SK-N-SH (cell line): ENCODE data around the gene APC2. TPM values are rescaled to one million over a fixed set of nuclear protein-coding genes. Genes with fewer than 3 reads are reported as not detected.

Experiments used
- CTCF ChIA-PET: fragments of 300-600, 350-600 bp; formaldehyde crosslinking; extraction: SDS; loops from one replicate; lab custom pipeline; 2021; lab: Yijun Ruan, JAX
- POLR2A ChIA-PET: fragments of 350-600 bp; sonication (Branson Sonifier 250); formaldehyde crosslinking; extraction: SDS; loops from one replicate; lab custom pipeline; 2020; ENCODE audit warnings: antibody characterized with exemption, inconsistent platforms; lab: Yijun Ruan, JAX
- DNase-seq: peaks from one replicate; pipeline ENCODE4 v3.0.0; 2012
- H2AFZ ChIP-seq: fragments of 200-600 bp; sonication (generic); 2 replicates; pipeline ENCODE4 v1.8.1; 2016; ENCODE audit warnings: antibody characterized with exemption, mild to moderate bottlenecking, low read depth
- H3F3A ChIP-seq: fragments of 200-600 bp; sonication (generic); replicated peaks from 2 replicates; pipeline ENCODE3; 2016; ENCODE audit warnings: antibody characterized with exemption, mild to moderate bottlenecking; ENCODE audit not compliant: insufficient read depth
- H3K27ac ChIP-seq, 2 experiments: fragments of 200-500 bp in 1 of 2; fragments of 200-600 bp in 1 of 2; sonication (Bioruptor generic) in 1 of 2; sonication (generic), shearing (Covaris generic) in 1 of 2; 2 replicates each; pipeline versions ENCODE4 v1.5.1 to v1.6.1; 2014 to 2016; ENCODE audit warnings: low read depth in 2 of 2, inconsistent platforms in 1 of 2, low read length in 1 of 2, mild to moderate bottlenecking in 1 of 2, mixed read lengths in 1 of 2
- H3K27me3 ChIP-seq: fragments of 200-600 bp; sonication (generic), shearing (Covaris generic); 2 replicates; pipeline ENCODE4 v1.6.1; 2016; ENCODE audit warnings: mixed run types; ENCODE audit not compliant: insufficient read depth
- H3K36me3 ChIP-seq, 2 experiments: fragments of 200-500 bp in 1 of 2; fragments of 200-600 bp in 1 of 2; sonication (Bioruptor generic) in 1 of 2; sonication (generic) in 1 of 2; replicated peaks in 1 of 2; 2 replicates each; pipeline versions ENCODE3 to v1.5.1; 2014 to 2016; ENCODE audit warnings: low read length in 1 of 2, mild to moderate bottlenecking in 1 of 2; ENCODE audit not compliant: insufficient read depth in 2 of 2, control insufficient read depth in 1 of 2
- H3K4me1 ChIP-seq, 2 experiments: fragments of 200-500 bp in 1 of 2; fragments of 200-600 bp in 1 of 2; sonication (Bioruptor generic) in 1 of 2; sonication (generic), shearing (Covaris generic) in 1 of 2; 2 replicates each; pipeline versions ENCODE4 v1.5.1 to v1.6.1; 2014 to 2016; ENCODE audit warnings: low read depth in 1 of 2, low read length in 1 of 2, mixed run types in 1 of 2; ENCODE audit not compliant: insufficient read depth in 2 of 2, control insufficient read depth in 1 of 2
- H3K4me2 ChIP-seq: fragments of 200-600 bp; sonication (generic), shearing (Covaris generic); 2 replicates; pipeline ENCODE4 v1.6.1; 2017; ENCODE audit warnings: mixed run types
- H3K4me3 ChIP-seq, 2 experiments: fragments of 200-500 bp in 1 of 2; fragments of 200-600 bp in 1 of 2; sonication (Bioruptor generic) in 1 of 2; sonication (generic), shearing (Covaris generic) in 1 of 2; 2 replicates each; pipeline versions ENCODE4 v1.5.1 to v1.8.1; 2014 to 2016; ENCODE audit warnings: low read depth in 2 of 2, inconsistent platforms in 1 of 2, low read length in 1 of 2, mild to moderate bottlenecking in 1 of 2, mixed read lengths in 1 of 2, moderate library complexity in 1 of 2
- H3K79me2 ChIP-seq: fragments of 200-600 bp; sonication (generic); 2 replicates; pipeline ENCODE4 v1.8.1; 2017; ENCODE audit warnings: mild to moderate bottlenecking; ENCODE audit not compliant: insufficient read depth
- H3K9ac ChIP-seq: fragments of 200-600 bp; sonication (generic); 2 replicates; pipeline ENCODE4 v1.6.1; 2017; ENCODE audit warnings: mixed run types
- H3K9me2 ChIP-seq: fragments of 200-600 bp; sonication (generic); 2 replicates; pipeline ENCODE4 v1.6.1; 2017; ENCODE audit warnings: mixed run types
- H3K9me3 ChIP-seq: fragments of 200-600 bp; sonication (generic); 2 replicates; pipeline ENCODE4 v1.6.1; 2017; ENCODE audit warnings: mixed run types, mild to moderate bottlenecking, moderate library complexity
- H4K20me1 ChIP-seq: fragments of 200-600 bp; sonication (generic); 2 replicates; pipeline ENCODE4 v1.6.1; 2017; ENCODE audit warnings: mild to moderate bottlenecking, mixed run types; ENCODE audit not compliant: insufficient read depth
- GABPA ChIP-seq: IDR thresholded peaks from 2 replicates; pipeline ENCODE4 v1.4.0; 2012; ENCODE audit warnings: low read depth, mild to moderate bottlenecking
- MXI1 ChIP-seq: IDR thresholded peaks from 2 replicates; pipeline ENCODE4 v1.6.1; 2012; ENCODE audit warnings: mild to moderate bottlenecking, low read depth, low read length, improper control_type of control experiment
- POLR2AphosphoS5 ChIP-seq: IDR thresholded peaks from 2 replicates; pipeline ENCODE4 v1.6.1; 2012; ENCODE audit warnings: low read depth, low read length
- RFX5 ChIP-seq: IDR thresholded peaks from 2 replicates; pipeline ENCODE4 v1.6.1; 2012; ENCODE audit warnings: mild to moderate bottlenecking, improper control_type of control experiment, low read length
- TAF1 ChIP-seq: IDR thresholded peaks from 2 replicates; pipeline ENCODE4 v1.6.1; 2012; ENCODE audit warnings: low read depth, mild to moderate bottlenecking, low read length, moderate library complexity, borderline replicate concordance
- TEAD4 ChIP-seq: IDR thresholded peaks from 2 replicates; pipeline ENCODE4 v1.4.0; 2012; ENCODE audit warnings: mild to moderate bottlenecking, borderline replicate concordance; ENCODE audit not compliant: insufficient read depth
- WGBS: methylation state at CpG from one replicate; pipeline ENCODE4 v1.1.6; 2017; ENCODE audit warnings: low lambda C conversion rate; 5-methylcytosine and 5-hydroxymethylcytosine counted together
- polyA plus RNA-seq, 3 experiments: library from polyadenylated mRNA; depleted of rRNA; stranded (reverse); fragments of >200 nt; gene quantifications; 2 replicates each; pipeline ENCODE4 v1.2.3, GENCODE V29; 2012
- TF ChIP-seq, protein P1 (sequence below): fragments of 150-350 bp; IDR thresholded peaks from 2 replicates; pipeline ENCODE4 v1.6.1; 2016; ENCODE audit warnings: mild to moderate bottlenecking, low read depth, low read length
- TF ChIP-seq, protein P2 (sequence below): IDR thresholded peaks from 2 replicates; pipeline ENCODE4 v1.6.1; 2012; ENCODE audit warnings: mild to moderate bottlenecking, low read depth, low read length, moderate library complexity
- TF ChIP-seq, protein P3 (sequence below): IDR thresholded peaks from 2 replicates; pipeline ENCODE4 v1.4.0; 2012; ENCODE audit warnings: low read depth, borderline replicate concordance

Gene APC2
- polyA plus RNA-seq, 1 of the 3 experiments (the other 2 are of a cell fraction) = 1.3 TPM

DNA sequence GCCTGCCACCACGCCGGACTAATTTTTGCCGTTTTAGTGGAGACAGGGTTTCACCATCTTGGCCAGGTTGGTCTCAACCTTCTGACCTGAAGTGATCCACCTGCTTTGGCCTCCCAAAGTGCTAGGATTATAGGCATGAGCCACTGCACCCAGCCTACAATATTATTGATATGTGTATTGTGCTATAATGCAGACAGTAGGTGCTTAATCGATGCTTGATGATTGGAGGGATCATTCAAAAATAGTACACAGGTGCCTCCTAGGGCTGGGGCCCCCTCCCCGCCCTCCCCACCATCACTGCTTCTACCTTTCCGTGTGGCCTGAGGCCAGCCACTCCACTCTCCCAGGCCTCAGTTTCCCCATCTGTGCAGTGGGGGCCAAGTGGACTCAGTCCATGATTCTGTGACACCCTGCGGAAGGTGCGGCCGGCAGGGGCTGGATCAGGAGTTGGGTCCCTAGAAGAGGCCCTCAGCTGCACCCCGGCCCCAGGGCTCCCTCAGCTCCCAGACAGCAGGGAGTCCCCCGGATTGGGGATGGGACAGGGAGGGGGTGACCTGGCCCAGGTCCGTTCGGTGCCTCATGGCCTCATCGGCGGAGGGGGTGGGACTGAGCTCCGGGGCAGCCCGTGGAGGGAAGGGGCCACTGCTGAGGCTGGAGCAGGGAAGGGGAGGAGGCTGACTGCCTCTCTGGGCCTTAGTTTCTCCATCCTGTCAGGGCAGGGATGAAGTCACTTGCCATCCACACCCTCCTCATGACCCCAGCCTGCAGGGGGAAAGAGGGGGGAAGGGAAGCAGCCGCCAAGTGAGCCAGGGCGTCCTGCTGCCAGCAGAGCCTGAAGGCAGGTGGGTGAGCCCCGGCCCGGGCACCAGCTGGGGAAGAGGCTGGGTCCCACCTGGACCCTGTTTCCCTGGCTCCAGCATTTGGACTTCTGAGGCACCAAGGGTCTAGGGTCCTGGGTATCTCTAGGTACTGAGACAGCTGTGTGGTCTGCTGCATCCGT lies 61.7 kb downstream of the APC2 start:
- DNase-seq = peak; percentile 31
- Histone ChIP-seq H3K27me3 (no peaks in the 10 kb centered on the region), H3K4me3 (no peak overlapping the region; a peak in 1 of 4 replicates), H3K9ac (no peak overlapping the region), H3F3A (peaks cover 20% of the 10 kb centered on the region), H4K20me1 (no peaks in the 10 kb centered on the region), H3K36me3 (no peaks in the 10 kb centered on the region), H3K27ac (no peak overlapping the region), H3K9me2 (no peaks in the 10 kb centered on the region), H3K4me1 (peaks cover 0 to 8% of the 10 kb centered on the region in 2 experiments; a peak in 1 of 4 replicates)
- POLR2A ChIA-PET = interaction anchor here (1.2 kb wide), 1 partner anchor 141 kb away, joined by 3 read pairs; no protein-coding TSS in a partner anchor
- WGBS = 46% methylated on average over 12 of the region's 22 CpGs
- CTCF ChIA-PET = interaction anchor here (0.6 to 1.3 kb wide), 4 partner anchors 9 to 731 kb away, joined by 3 to 4 read pairs (median 3); no protein-coding TSS in a partner anchor
- TF ChIP-seq RFX5 (no peak), POLR2AphosphoS5 (no peak), TAF1 (no peak)
- TF ChIP-seq, protein P1, sequence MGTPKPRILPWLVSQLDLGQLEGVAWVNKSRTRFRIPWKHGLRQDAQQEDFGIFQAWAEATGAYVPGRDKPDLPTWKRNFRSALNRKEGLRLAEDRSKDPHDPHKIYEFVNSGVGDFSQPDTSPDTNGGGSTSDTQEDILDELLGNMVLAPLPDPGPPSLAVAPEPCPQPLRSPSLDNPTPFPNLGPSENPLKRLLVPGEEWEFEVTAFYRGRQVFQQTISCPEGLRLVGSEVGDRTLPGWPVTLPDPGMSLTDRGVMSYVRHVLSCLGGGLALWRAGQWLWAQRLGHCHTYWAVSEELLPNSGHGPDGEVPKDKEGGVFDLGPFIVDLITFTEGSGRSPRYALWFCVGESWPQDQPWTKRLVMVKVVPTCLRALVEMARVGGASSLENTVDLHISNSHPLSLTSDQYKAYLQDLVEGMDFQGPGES = no peak
- TF ChIP-seq, protein P2, sequence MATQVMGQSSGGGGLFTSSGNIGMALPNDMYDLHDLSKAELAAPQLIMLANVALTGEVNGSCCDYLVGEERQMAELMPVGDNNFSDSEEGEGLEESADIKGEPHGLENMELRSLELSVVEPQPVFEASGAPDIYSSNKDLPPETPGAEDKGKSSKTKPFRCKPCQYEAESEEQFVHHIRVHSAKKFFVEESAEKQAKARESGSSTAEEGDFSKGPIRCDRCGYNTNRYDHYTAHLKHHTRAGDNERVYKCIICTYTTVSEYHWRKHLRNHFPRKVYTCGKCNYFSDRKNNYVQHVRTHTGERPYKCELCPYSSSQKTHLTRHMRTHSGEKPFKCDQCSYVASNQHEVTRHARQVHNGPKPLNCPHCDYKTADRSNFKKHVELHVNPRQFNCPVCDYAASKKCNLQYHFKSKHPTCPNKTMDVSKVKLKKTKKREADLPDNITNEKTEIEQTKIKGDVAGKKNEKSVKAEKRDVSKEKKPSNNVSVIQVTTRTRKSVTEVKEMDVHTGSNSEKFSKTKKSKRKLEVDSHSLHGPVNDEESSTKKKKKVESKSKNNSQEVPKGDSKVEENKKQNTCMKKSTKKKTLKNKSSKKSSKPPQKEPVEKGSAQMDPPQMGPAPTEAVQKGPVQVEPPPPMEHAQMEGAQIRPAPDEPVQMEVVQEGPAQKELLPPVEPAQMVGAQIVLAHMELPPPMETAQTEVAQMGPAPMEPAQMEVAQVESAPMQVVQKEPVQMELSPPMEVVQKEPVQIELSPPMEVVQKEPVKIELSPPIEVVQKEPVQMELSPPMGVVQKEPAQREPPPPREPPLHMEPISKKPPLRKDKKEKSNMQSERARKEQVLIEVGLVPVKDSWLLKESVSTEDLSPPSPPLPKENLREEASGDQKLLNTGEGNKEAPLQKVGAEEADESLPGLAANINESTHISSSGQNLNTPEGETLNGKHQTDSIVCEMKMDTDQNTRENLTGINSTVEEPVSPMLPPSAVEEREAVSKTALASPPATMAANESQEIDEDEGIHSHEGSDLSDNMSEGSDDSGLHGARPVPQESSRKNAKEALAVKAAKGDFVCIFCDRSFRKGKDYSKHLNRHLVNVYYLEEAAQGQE = no peak
- TF ChIP-seq, all 33 proteins: peak for 0
- Histone ChIP-seq H2AFZ (no peak overlapping the region), H3K4me2 (peak overlapping the region; percentile 87), H3K9me3 (no peaks in the 10 kb centered on the region), H3K79me2 (no peaks in the 10 kb centered on the region)

DNA sequence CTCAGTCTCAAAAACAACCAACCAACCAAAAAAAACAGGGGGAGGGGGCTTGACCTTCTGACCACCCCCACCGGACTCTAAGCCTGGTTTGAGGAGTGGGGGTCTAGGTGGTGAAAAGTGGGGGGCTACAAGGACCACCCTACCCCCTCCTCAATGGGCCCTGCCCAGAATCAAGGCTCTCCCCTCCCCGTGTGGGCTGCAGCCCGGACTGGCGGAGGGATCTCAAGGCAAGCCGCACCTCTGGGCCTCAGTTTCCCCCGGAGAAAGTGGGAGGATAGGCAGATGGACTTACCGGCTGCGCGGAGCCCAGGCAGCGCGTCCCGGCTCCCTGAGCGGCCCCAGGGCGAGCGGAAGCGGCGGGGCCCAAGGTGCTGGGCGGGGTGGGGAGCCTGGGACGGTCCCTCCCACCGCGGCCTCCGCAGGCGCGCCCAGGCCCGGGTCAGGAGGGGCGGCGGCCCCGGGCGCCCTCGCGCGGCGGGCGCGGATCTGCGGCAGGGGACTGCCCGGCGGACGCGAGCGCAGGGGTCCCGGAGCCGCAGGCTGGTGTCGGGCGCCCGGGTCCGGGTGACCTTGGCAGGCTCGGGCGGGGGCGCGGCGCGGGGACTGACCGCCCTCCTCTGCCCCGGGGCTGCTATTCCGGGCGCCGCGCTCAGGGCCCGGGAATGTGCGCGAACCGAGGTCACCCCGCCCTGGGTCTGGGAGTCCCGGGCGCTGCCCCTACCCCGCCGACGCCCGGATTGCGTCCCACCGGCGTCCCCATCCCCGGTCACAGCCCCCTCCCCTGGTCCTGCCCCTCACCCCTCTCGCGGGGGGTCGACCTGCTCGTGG lies 63.0 kb downstream of the APC2 start, which contains the start of gene ADAMTSL5:
Gene ADAMTSL5 (minus strand): TSS at position 349 of the 828 bp plus-strand sequence. CDS start 2,076 bp downstream, outside the sequence.
- H3F3A ChIP-seq = peaks cover 20% of the 10 kb centered on the region
- H3K27me3 ChIP-seq = no peaks in the 10 kb centered on the region
- POLR2A ChIA-PET = interaction anchor here (1.2 kb wide), 1 partner anchor 142 kb away, joined by 3 read pairs; no protein-coding TSS in a partner anchor
- H3K4me2 ChIP-seq = peak within 1 kb of the TSS; percentile 87
- CTCF ChIA-PET = interaction anchor here (1.3 kb wide), 1 partner anchor 9 kb away, joined by 4 read pairs; no protein-coding TSS in a partner anchor
- H3K4me1 ChIP-seq = peaks cover 0 to 3% of the 10 kb centered on the region in 2 experiments; a peak in 1 of 4 replicates
- H3K36me3 ChIP-seq = no peaks in the 10 kb centered on the region
- peak within 1 kb of the TSS; percentile 78 for H2AFZ ChIP-seq
- peak within 1 kb of the TSS; percentile 52 to 65 for H3K4me3 ChIP-seq
- H4K20me1 ChIP-seq = no peaks in the 10 kb centered on the region
- 10% methylated on average over 1 of the region's 78 CpGs for whole genome bisulfite sequencing
- H3K9me3 ChIP-seq = no peaks in the 10 kb centered on the region
- peak within 1 kb of the TSS; percentile 73 for H3K9ac ChIP-seq
- peak; percentile 68 for DNase-seq
- no peaks in the 10 kb centered on the region for H3K79me2 ChIP-seq
- no peaks in the 10 kb centered on the region for H3K9me2 ChIP-seq
- no peak within 1 kb of the TSS for H3K27ac ChIP-seq
- TF ChIP-seq TEAD4 = no peak
- peak; percentile 39; the same call in 1 of the 2 replicates for TF ChIP-seq GABPA
- no peak for TF ChIP-seq MXI1
- peak; percentile 28; the same call in 1 of the 2 replicates for TF ChIP-seq POLR2AphosphoS5
- TF ChIP-seq, protein P3, sequence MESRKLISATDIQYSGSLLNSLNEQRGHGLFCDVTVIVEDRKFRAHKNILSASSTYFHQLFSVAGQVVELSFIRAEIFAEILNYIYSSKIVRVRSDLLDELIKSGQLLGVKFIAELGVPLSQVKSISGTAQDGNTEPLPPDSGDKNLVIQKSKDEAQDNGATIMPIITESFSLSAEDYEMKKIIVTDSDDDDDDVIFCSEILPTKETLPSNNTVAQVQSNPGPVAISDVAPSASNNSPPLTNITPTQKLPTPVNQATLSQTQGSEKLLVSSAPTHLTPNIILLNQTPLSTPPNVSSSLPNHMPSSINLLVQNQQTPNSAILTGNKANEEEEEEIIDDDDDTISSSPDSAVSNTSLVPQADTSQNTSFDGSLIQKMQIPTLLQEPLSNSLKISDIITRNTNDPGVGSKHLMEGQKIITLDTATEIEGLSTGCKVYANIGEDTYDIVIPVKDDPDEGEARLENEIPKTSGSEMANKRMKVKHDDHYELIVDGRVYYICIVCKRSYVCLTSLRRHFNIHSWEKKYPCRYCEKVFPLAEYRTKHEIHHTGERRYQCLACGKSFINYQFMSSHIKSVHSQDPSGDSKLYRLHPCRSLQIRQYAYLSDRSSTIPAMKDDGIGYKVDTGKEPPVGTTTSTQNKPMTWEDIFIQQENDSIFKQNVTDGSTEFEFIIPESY = no peak
- TF ChIP-seq, all 33 proteins: peak for 2
